DOHH2 (cell line): ENCODE results near the gene FMC1.
"Not testable (repeated sequence)": the region's sequence is repeated elsewhere in the genome, so short reads cannot be mapped to it uniquely, and the experiment has no call there.

Experiments used
- H3F3A ChIP-seq: fragments of 200-600 bp; sonication (generic), shearing (Covaris generic); 2 replicates; pipeline ENCODE4 v1.6.0; 2016; ENCODE audit warnings: antibody characterized with exemption, mild to moderate bottlenecking; ENCODE audit not compliant: control insufficient read depth, insufficient read depth
- H3K27ac ChIP-seq: fragments of 200-600 bp; sonication (generic); 2 replicates; pipeline ENCODE4 v1.5.1; 2014; ENCODE audit warnings: low read depth, mild to moderate bottlenecking, low read length, moderate library complexity
- H3K27me3 ChIP-seq: fragments of 200-600 bp; sonication (generic); 2 replicates; pipeline ENCODE4 v1.6.1; 2014; ENCODE audit warnings: mild to moderate bottlenecking, low read length, mixed read lengths; ENCODE audit not compliant: control insufficient read depth
- H3K36me3 ChIP-seq: fragments of 200-600 bp; sonication (generic); 2 replicates; pipeline ENCODE4 v1.6.1; 2014; ENCODE audit warnings: mild to moderate bottlenecking, low read length, moderate library complexity, mixed read lengths; ENCODE audit not compliant: control insufficient read depth
- H3K4me1 ChIP-seq: fragments of 200-600 bp; sonication (generic); 2 replicates; pipeline ENCODE4 v1.6.1; 2014; ENCODE audit warnings: mild to moderate bottlenecking, low read length, mixed read lengths; ENCODE audit not compliant: control insufficient read depth
- H3K4me2 ChIP-seq: fragments of 200-600 bp; sonication (generic); 2 replicates; pipeline ENCODE4 v1.6.0; 2014; ENCODE audit warnings: mild to moderate bottlenecking, low read length, moderate library complexity
- H3K4me3 ChIP-seq: fragments of 200-600 bp; sonication (generic); 2 replicates; pipeline ENCODE4 v1.5.1; 2014; ENCODE audit warnings: mild to moderate bottlenecking, low read length, mixed read lengths
- H3K79me2 ChIP-seq: fragments of 200-600 bp; sonication (generic); 2 replicates; pipeline ENCODE4 v1.6.1; 2014; ENCODE audit warnings: mild to moderate bottlenecking, low read length, mixed read lengths; ENCODE audit not compliant: control insufficient read depth
- H3K9me2 ChIP-seq: fragments of 200-600 bp; sonication (generic); replicated peaks from 2 replicates; pipeline ENCODE4 v1.6.1; 2014; ENCODE audit warnings: mild to moderate bottlenecking, low read length, mixed read lengths; ENCODE audit not compliant: control insufficient read depth
- H3K9me3 ChIP-seq: fragments of 200-600 bp; sonication (generic); 2 replicates; pipeline ENCODE4 v1.6.1; 2014; ENCODE audit warnings: antibody characterized with exemption, low read length, mixed read lengths; ENCODE audit not compliant: control insufficient read depth, insufficient read depth
- H4K20me1 ChIP-seq: fragments of 200-600 bp; sonication (generic); 2 replicates; pipeline ENCODE4 v1.6.0; 2014; ENCODE audit warnings: low read depth, mild to moderate bottlenecking, antibody characterized with exemption, low read length, moderate library complexity; ENCODE audit not compliant: control insufficient read depth, insufficient read depth
- EZH2phosphoT487 ChIP-seq: fragments of 200-600 bp; sonication (generic); IDR thresholded peaks from 2 replicates; pipeline ENCODE4 v1.6.1; 2017; ENCODE audit warnings: borderline replicate concordance, mild to moderate bottlenecking, antibody characterized with exemption, low read length, moderate library complexity, mixed read lengths
- TF ChIP-seq, protein P1 (sequence below): fragments of 200-600 bp; sonication (generic); IDR thresholded peaks from one replicate; pipeline ENCODE4 v1.5.1; 2014; ENCODE audit warnings: antibody characterized with exemption, mild to moderate bottlenecking, low read depth, low read length; ENCODE audit not compliant: poor library complexity, severe bottlenecking

The FMC1 gene

DNA sequence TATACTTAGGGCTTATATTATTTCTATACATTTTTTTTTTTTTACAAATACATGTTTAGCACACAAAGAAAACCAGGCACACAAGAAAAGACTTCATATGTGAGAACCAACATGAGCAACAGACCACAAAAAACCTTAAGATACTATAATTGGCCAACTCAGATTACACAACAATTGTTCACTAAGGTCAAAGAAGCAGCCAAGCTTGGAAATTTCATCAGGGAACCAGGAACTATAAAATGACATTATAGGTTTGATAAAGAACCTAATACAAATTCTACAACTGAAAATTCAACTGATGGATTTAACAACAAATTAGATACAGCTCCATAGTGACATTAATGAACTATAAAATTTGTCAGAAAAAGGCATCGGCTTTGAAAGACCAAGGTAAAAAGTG is 14.2 kb downstream of the FMC1 start:
- no peaks in the 10 kb centered on the region for H3K9me2 ChIP-seq
- peaks cover 27% of the 10 kb centered on the region for H3K4me1 ChIP-seq
- no peak overlapping the region for H3K4me2 ChIP-seq
- H3K4me3 ChIP-seq = no peak overlapping the region
- no peaks in the 10 kb centered on the region for H3K27me3 ChIP-seq
- no peaks in the 10 kb centered on the region for H4K20me1 ChIP-seq
- no peak overlapping the region; the same call in 1 of the 2 replicates for H3K27ac ChIP-seq
- H3F3A ChIP-seq = peaks cover 25% of the 10 kb centered on the region
- TF ChIP-seq EZH2phosphoT487 = no peak
- peaks cover 25% of the 10 kb centered on the region for H3K36me3 ChIP-seq
- peaks cover 41% of the 10 kb centered on the region for H3K79me2 ChIP-seq
- no peaks in the 10 kb centered on the region for H3K9me3 ChIP-seq

- H3K9me2 ChIP-seq, H3K9me3 ChIP-seq, H3K27me3 ChIP-seq: not testable (repeated sequence)
- Histone ChIP-seq H3K27ac (peak overlapping the region; percentile 91), H4K20me1 (peaks cover 11% of the 10 kb centered on the region), H3F3A (peaks cover 21% of the 10 kb centered on the region), H3K4me1 (peaks cover 44% of the 10 kb centered on the region), H3K4me3 (peak overlapping the region; percentile 95), H3K4me2 (peak overlapping the region; percentile 53), H3K79me2 (peaks cover 67% of the 10 kb centered on the region), H3K36me3 (peaks cover 44% of the 10 kb centered on the region)
Measured at GRCh38 chr7:139357729-139358506, 16.8 kb downstream of the FMC1 start.

DNA sequence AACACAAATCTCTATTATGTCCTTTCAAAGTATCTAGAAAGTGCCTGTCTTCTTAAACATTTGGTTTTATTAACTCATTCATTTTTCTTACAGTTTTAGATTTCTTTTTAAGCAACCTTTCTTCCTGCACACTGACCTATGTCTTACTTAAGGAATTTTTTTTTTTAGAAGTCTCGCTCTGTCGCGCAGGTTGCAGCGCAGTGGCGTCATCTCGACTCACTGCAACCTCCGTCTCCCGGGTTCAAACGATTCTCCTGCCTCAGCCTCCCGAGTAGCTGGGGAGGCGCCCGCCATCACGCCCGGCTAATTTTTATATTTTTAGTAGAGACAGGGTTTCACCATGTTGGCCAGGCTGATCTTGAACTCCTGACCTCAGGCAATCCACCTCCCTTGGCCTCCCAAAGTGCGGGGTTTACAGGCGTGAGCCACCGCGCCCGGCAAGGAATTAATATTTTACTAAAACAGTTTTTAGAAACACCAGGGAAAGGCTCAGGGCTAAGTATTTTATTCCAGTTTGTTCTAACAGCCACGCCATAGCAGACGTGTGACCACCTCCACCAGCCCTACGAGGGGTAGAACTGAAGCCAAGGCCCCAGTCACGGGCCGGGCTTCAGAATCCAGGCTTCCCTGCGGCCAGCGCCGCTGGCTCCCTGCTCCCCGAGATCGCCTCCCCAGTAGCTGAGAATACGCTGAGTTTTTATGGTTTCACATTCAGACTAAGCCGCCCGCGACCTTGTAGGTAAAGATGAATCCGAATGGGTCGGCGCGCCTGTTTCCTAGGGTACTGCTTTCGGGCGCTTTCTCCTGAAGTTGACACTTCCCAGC is 17.6 kb downstream of the FMC1 start:
- Histone ChIP-seq H3K9me3 (no peaks in the 10 kb centered on the region), H3K4me2 (peak overlapping the region; percentile 53), H3K4me3 (peak overlapping the region; percentile 95), H3K4me1 (peaks cover 47% of the 10 kb centered on the region), H3F3A (peaks cover 21% of the 10 kb centered on the region), H3K27me3 (no peaks in the 10 kb centered on the region), H3K9me2 (no peaks in the 10 kb centered on the region), H4K20me1 (peaks cover 14% of the 10 kb centered on the region), H3K36me3 (peaks cover 51% of the 10 kb centered on the region), H3K79me2 (peaks cover 75% of the 10 kb centered on the region), H3K27ac (peak overlapping the region; percentile 91)
- TF ChIP-seq EZH2phosphoT487 = no peak
- TF ChIP-seq, protein P1, sequence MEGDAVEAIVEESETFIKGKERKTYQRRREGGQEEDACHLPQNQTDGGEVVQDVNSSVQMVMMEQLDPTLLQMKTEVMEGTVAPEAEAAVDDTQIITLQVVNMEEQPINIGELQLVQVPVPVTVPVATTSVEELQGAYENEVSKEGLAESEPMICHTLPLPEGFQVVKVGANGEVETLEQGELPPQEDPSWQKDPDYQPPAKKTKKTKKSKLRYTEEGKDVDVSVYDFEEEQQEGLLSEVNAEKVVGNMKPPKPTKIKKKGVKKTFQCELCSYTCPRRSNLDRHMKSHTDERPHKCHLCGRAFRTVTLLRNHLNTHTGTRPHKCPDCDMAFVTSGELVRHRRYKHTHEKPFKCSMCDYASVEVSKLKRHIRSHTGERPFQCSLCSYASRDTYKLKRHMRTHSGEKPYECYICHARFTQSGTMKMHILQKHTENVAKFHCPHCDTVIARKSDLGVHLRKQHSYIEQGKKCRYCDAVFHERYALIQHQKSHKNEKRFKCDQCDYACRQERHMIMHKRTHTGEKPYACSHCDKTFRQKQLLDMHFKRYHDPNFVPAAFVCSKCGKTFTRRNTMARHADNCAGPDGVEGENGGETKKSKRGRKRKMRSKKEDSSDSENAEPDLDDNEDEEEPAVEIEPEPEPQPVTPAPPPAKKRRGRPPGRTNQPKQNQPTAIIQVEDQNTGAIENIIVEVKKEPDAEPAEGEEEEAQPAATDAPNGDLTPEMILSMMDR = no peak

- H4K20me1 ChIP-seq = peaks cover 18% of the 10 kb centered on the region
- H3F3A ChIP-seq = peaks cover 25% of the 10 kb centered on the region
- H3K4me1 ChIP-seq = peaks cover 47% of the 10 kb centered on the region
- H3K4me2 ChIP-seq = peak within 1 kb of the TSS; percentile 77
- H3K79me2 ChIP-seq = peaks cover 84% of the 10 kb centered on the region
- H3K4me3 ChIP-seq = peak within 1 kb of the TSS; percentile 95
- H3K36me3 ChIP-seq = peaks cover 59% of the 10 kb centered on the region
- no peak for TF ChIP-seq EZH2phosphoT487
- TF ChIP-seq, protein P1 = no peak
- no peaks in the 10 kb centered on the region for H3K9me2 ChIP-seq
- no peaks in the 10 kb centered on the region for H3K27me3 ChIP-seq
- H3K27ac ChIP-seq = peak within 1 kb of the TSS; percentile 91
- no peaks in the 10 kb centered on the region for H3K9me3 ChIP-seq
Measured at GRCh38 chr7:139359366-139360209, 18.5 kb downstream of the FMC1 start, which contains the start of gene LUC7L2. LUC7L2 (plus strand) TSS chr7:139359894; CDS start chr7:139360262, 368 bp downstream.
